H1 (cell line): ENCODE measurements around the gene FBLN2. TPM values are rescaled to one million over a fixed set of nuclear protein-coding genes. Genes with fewer than 3 reads are reported as not detected.

Experiments
- CTCF ChIA-PET: fragments of 300-600 bp; sonication (Branson Sonifier 250); formaldehyde crosslinking; loops from one replicate; lab custom pipeline; 2021; ENCODE audit not compliant: partially characterized antibody; lab: Charles Lee
- POLR2A ChIA-PET: fragments of 300-600 bp; sonication (Branson Sonifier 250); formaldehyde crosslinking; loops from one replicate; lab custom pipeline; 2021; ENCODE audit warnings: inconsistent platforms; ENCODE audit not compliant: partially characterized antibody; lab: Charles Lee
- DNase-seq, 2 experiments: peaks; one replicate each; pipeline versions ENCODE4 v3.0.0 to v3.0.0-alpha.2; 2010 to 2022; ENCODE audit warnings: low spot score in 2 of 2, low read depth in 1 of 2, mixed read lengths in 1 of 2
- FAIRE-seq: peaks from 2 replicates; lab custom pipeline; 2011; peaks lifted over from hg19 to GRCh38; lab: Jason Lieb, UNC
- H2AFZ ChIP-seq: 2 replicates; pipeline ENCODE4 v1.8.1; 2012; ENCODE audit warnings: low read length, inconsistent platforms
- H2AK5ac ChIP-seq: 2 replicates; pipeline ENCODE4 v1.6.1; 2013; ENCODE audit warnings: low read depth, low read length
- H2BK120ac ChIP-seq: replicated peaks from 2 replicates; pipeline ENCODE3; 2013; ENCODE audit warnings: low read depth, low read length, inconsistent platforms
- H2BK12ac ChIP-seq: 2 replicates; pipeline ENCODE4 v1.6.1; 2013; ENCODE audit warnings: low read depth, low read length
- H2BK15ac ChIP-seq: 2 replicates; pipeline ENCODE4 v1.6.1; 2013; ENCODE audit warnings: low read length
- H2BK20ac ChIP-seq: 2 replicates; pipeline ENCODE4 v1.6.1; 2013; ENCODE audit warnings: low read length
- H2BK5ac ChIP-seq: 2 replicates; pipeline ENCODE4 v1.6.1; 2013; ENCODE audit warnings: low read depth, low read length
- H3K14ac ChIP-seq: 2 replicates; pipeline ENCODE4 v1.6.1; 2013; ENCODE audit warnings: inconsistent platforms; ENCODE audit not compliant: insufficient read length
- H3K18ac ChIP-seq: 2 replicates; pipeline ENCODE4 v1.6.1; 2013; ENCODE audit warnings: low read length; ENCODE audit errors: extremely low read depth
- H3K23ac ChIP-seq: 2 replicates; pipeline ENCODE4 v1.6.1; 2013; ENCODE audit warnings: inconsistent platforms; ENCODE audit not compliant: insufficient read length
- H3K23me2 ChIP-seq: 2 replicates; pipeline ENCODE4 v1.6.1; 2013; ENCODE audit warnings: low read depth, low read length
- H3K27ac ChIP-seq: 2 replicates; pipeline ENCODE4 v1.6.1; 2011; ENCODE audit warnings: low read depth, low read length, inconsistent platforms
- H3K27me3 ChIP-seq, 4 experiments: replicated peaks in 1 of 4; 1 replicate in 1 of 4; 2 replicates in 3 of 4; pipeline versions ENCODE4 v1.6.1 to v1.8.1; 2011 to 2013; ENCODE audit warnings: low read length in 3 of 4, mild to moderate bottlenecking in 3 of 4, inconsistent platforms in 2 of 4, mixed read lengths in 2 of 4, moderate library complexity in 1 of 4; ENCODE audit not compliant: control insufficient read depth in 3 of 4, insufficient read depth in 3 of 4; ENCODE audit errors: extremely low read depth in 1 of 4
- H3K36me3 ChIP-seq, 4 experiments: 2 replicates each; pipeline versions ENCODE4 v1.6.1 to v1.8.1; 2011 to 2013; ENCODE audit warnings: mild to moderate bottlenecking in 4 of 4, low read length in 3 of 4, moderate library complexity in 2 of 4, control low read depth in 1 of 4, inconsistent platforms in 1 of 4; ENCODE audit not compliant: insufficient read depth in 4 of 4, control insufficient read depth in 2 of 4
- H3K4ac ChIP-seq: replicated peaks from 2 replicates; pipeline ENCODE3; 2013; ENCODE audit warnings: low read length, low read depth, mixed read lengths, inconsistent platforms; ENCODE audit not compliant: insufficient read length
- H3K4me1 ChIP-seq, 4 experiments: replicated peaks in 1 of 4; 1 replicate in 1 of 4; 2 replicates in 3 of 4; pipeline versions ENCODE4 v1.6.1 to v1.8.1; 2011 to 2013; ENCODE audit warnings: low read length in 3 of 4, inconsistent platforms in 2 of 4, mixed read lengths in 1 of 4; ENCODE audit not compliant: insufficient read depth in 4 of 4, control insufficient read depth in 3 of 4
- H3K4me2 ChIP-seq, 2 experiments: 2 replicates each; pipeline versions ENCODE4 v1.6.1 to v1.8.1; 2011 to 2013; ENCODE audit warnings: low read depth in 2 of 2, low read length in 2 of 2, control low read depth in 1 of 2, inconsistent platforms in 1 of 2, mild to moderate bottlenecking in 1 of 2; ENCODE audit not compliant: insufficient read depth in 1 of 2
- H3K4me3 ChIP-seq, 4 experiments: fragments of 200-600, 300-600 bp in 1 of 4; sonication (generic), shearing (Covaris generic), sonication (Bioruptor Twin) in 1 of 4; 2 replicates each; pipeline versions ENCODE4 v1.5.1 to v1.8.1; 2011 to 2016; ENCODE audit warnings: low read length in 4 of 4, low read depth in 3 of 4, control low read depth in 2 of 4, inconsistent platforms in 2 of 4, mild to moderate bottlenecking in 2 of 4, mixed read lengths in 1 of 4, moderate library complexity in 1 of 4; ENCODE audit not compliant: insufficient read depth in 2 of 4; ENCODE audit errors: extremely low read depth in 1 of 4
- H3K56ac ChIP-seq: replicated peaks from 2 replicates; pipeline ENCODE3; 2013; ENCODE audit warnings: low read depth, mild to moderate bottlenecking, mixed read lengths, low read length, inconsistent platforms; ENCODE audit not compliant: insufficient read length
- H3K79me1 ChIP-seq: 2 replicates; pipeline ENCODE4 v1.6.1; 2013; ENCODE audit warnings: low read depth, low read length, control low read depth
- H3K79me2 ChIP-seq, 2 experiments: 2 replicates each; pipeline versions ENCODE4 v1.6.1 to v1.8.1; 2012 to 2013; ENCODE audit warnings: low read length in 2 of 2, mild to moderate bottlenecking in 2 of 2, inconsistent platforms in 1 of 2; ENCODE audit not compliant: insufficient read depth in 2 of 2, control insufficient read depth in 1 of 2
- H3K9ac ChIP-seq, 4 experiments: replicated peaks in 1 of 4; 1 replicate in 1 of 4; 2 replicates in 3 of 4; pipeline versions ENCODE4 v1.6.1 to v1.8.1; 2011 to 2013; ENCODE audit warnings: low read depth in 3 of 4, low read length in 3 of 4, control low read depth in 2 of 4, mild to moderate bottlenecking in 2 of 4, moderate library complexity in 2 of 4, inconsistent platforms in 1 of 4; ENCODE audit errors: extremely low read depth in 1 of 4
- H3K9me3 ChIP-seq, 2 experiments: 2 replicates each; pipeline versions ENCODE4 v1.6.1 to v1.8.1; 2012 to 2013; ENCODE audit warnings: mild to moderate bottlenecking in 2 of 2, moderate library complexity in 2 of 2, control low read depth in 1 of 2, inconsistent platforms in 1 of 2, low read depth in 1 of 2, low read length in 1 of 2, mixed read lengths in 1 of 2; ENCODE audit not compliant: insufficient read depth in 2 of 2
- H4K20me1 ChIP-seq, 2 experiments: replicated peaks in 1 of 2; 2 replicates each; pipeline versions ENCODE3 to v1.8.1; 2011 to 2013; ENCODE audit warnings: inconsistent platforms in 2 of 2, low read length in 2 of 2, mild to moderate bottlenecking in 1 of 2; ENCODE audit not compliant: insufficient read depth in 2 of 2, control insufficient read depth in 1 of 2
- H4K5ac ChIP-seq: 2 replicates; pipeline ENCODE4 v1.6.1; 2013; ENCODE audit warnings: low read length, low read depth, mixed read lengths, inconsistent platforms; ENCODE audit not compliant: insufficient read length
- H4K8ac ChIP-seq: 2 replicates; pipeline ENCODE4 v1.8.0; 2013; ENCODE audit warnings: mild to moderate bottlenecking, moderate library complexity, low read length, inconsistent platforms; ENCODE audit not compliant: insufficient read depth; ENCODE audit errors: extremely low read depth
- H4K91ac ChIP-seq: replicated peaks from 2 replicates; pipeline ENCODE3; 2013; ENCODE audit warnings: low read length, mixed read lengths, inconsistent platforms; ENCODE audit not compliant: insufficient read length
- BCL11A ChIP-seq, 2 experiments: IDR thresholded peaks; one replicate each; pipeline ENCODE4 v1.6.1; 2011; ENCODE audit warnings: low read depth in 2 of 2, low read length in 2 of 2, mild to moderate bottlenecking in 2 of 2
- CEBPB ChIP-seq: IDR thresholded peaks from 2 replicates; pipeline ENCODE4 v1.6.1; 2012; ENCODE audit warnings: low read depth, low read length
- HDAC2 ChIP-seq, 2 experiments: fragments of 300-600 bp in 1 of 2; sonication (generic) in 1 of 2; IDR thresholded peaks; 2 replicates each; pipeline ENCODE4 v1.6.1; 2011 to 2012; ENCODE audit warnings: low read depth in 2 of 2, low read length in 2 of 2, mild to moderate bottlenecking in 2 of 2, moderate library complexity in 2 of 2, borderline replicate concordance in 1 of 2, inconsistent platforms in 1 of 2
- NRF1 ChIP-seq: IDR thresholded peaks from 2 replicates; pipeline ENCODE4 v1.6.1; 2011; ENCODE audit warnings: mild to moderate bottlenecking, low read depth, low read length, improper control_type of control experiment
- RNF2 ChIP-seq: fragments of 200-900, 300-1000 bp; sonication (generic); IDR thresholded peaks from 2 replicates; pipeline ENCODE4 v1.7.1; 2016; ENCODE audit warnings: borderline replicate concordance, low read depth, mild to moderate bottlenecking, antibody characterized with exemption, low read length; ENCODE audit not compliant: poor library complexity, severe bottlenecking; ENCODE audit errors: missing control alignments
- TAF7 ChIP-seq: optimal IDR thresholded peaks from 2 replicates; pipeline ENCODE3; 2011; ENCODE audit warnings: low read depth, mild to moderate bottlenecking, inconsistent platforms, low read length, moderate library complexity, borderline replicate concordance
- TBP ChIP-seq: IDR thresholded peaks from 2 replicates; pipeline ENCODE4 v1.6.1; 2011; ENCODE audit warnings: low read depth, low read length, improper control_type of control experiment
- TCF12 ChIP-seq: IDR thresholded peaks from 2 replicates; pipeline ENCODE4 v1.6.1; 2011; ENCODE audit warnings: low read depth, mild to moderate bottlenecking, low read length
- ZNF274 ChIP-seq: IDR thresholded peaks from 2 replicates; pipeline ENCODE4 v1.7.0; 2012; ENCODE audit warnings: low read length, borderline replicate concordance; ENCODE audit errors: extremely low read depth
- WGBS, 2 experiments: shearing (Covaris generic) in 1 of 2; methylation state at CpG; one replicate each; pipeline versions ENCODE4 v1.1.6 to v1.1.7; 2013 to 2015; ENCODE audit warnings: low lambda C conversion rate in 2 of 2, mixed read lengths in 2 of 2, inconsistent platforms in 1 of 2, low coverage in 1 of 2, missing lambda C conversion rate in 1 of 2; ENCODE audit not compliant: insufficient replicate concordance in 2 of 2, insufficient coverage in 1 of 2, insufficient read length in 1 of 2; ENCODE audit errors: extremely low coverage in 1 of 2, missing lambda C conversion rate in 1 of 2; 5-methylcytosine and 5-hydroxymethylcytosine counted together
- polyA plus RNA-seq, 7 experiments: library from polyadenylated mRNA; depleted of rRNA in 3 of 7; stranded (reverse) in 5 of 7; unstranded in 2 of 7; fragments of >200 nt in 5 of 7; fragments of 200-250 nt in 2 of 7; gene quantifications; 1 replicate in 5 of 7; 2 replicates in 1 of 7; 4 replicates in 1 of 7; pipeline versions ENCODE4 v1.2.1 to v1.2.3, GENCODE V29; 2011 to 2013; ENCODE audit warnings: missing spikeins in 2 of 7, mixed read lengths in 2 of 7
- total RNA-seq: library from RNA; stranded (reverse); fragmentation: NEBNext Ultra II Directional; extraction: Animal tissue kit (Norgen Biotek cat#: 25700); gene quantifications from 2 replicates; pipeline ENCODE4 v1.2.1, GENCODE V29; 2021
- TF ChIP-seq, protein P1 (sequence below): IDR thresholded peaks from 2 replicates; pipeline ENCODE4 v1.6.1; 2012; ENCODE audit warnings: low read length, inconsistent platforms

The FBLN2 gene
- total and polyA plus RNA-seq, 2 of the 8 experiments (the other 6 are each of a cell fraction or from before 2014, with no cell fraction given): 17.4 to 24.2 TPM

DNA sequence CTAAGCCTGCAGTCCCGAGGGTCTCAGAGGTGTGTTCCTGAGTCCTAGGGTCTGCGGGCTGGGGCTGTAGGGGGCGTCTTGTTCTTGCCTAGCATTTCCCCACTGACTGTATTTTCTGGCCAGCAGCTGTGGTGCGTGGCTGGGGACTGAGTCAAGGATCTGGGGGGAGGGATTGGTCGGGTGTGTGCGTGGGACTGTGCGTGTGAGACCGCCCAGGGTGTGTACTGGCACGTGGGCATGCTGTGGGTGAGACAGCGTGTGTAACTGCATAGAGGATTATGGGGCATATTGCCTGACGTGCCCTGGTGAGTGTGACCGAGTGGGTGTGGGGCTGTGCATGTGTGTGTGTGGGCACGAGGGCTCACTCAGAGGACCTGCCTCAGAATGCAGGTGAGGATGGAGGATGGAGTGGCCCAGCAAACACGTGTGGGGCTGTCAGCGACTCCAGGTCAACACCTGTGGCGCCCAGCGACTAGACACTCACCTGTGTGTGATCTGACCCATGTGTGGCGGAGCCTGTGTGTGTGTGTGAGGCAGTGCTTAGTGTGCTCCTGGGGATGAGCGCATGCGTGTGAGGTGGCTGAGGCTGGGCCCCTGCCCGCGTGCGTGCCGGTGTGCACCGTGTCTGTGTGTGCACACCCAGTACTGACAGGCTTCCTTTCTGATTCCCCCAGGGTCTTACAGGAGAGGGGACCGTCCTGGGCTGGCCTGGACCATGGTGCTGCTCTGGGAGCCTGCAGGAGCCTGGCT is 20.9 kb downstream of the FBLN2 start:
- FAIRE-seq (no peak), DNase-seq (no peak)
- H2AFZ ChIP-seq: no peak overlapping the region
- H3K4ac ChIP-seq: no peak overlapping the region
- H3K4me2 ChIP-seq: no peak overlapping the region
- H3K56ac ChIP-seq: no peak overlapping the region
- no peak overlapping the region; the same call in 1 of the 2 replicates for H3K18ac ChIP-seq
- H3K9me3 ChIP-seq: no peaks in the 10 kb centered on the region
- no peak overlapping the region for H3K27ac ChIP-seq
- H2BK12ac ChIP-seq: no peak overlapping the region; the same call in 1 of the 2 replicates
- WGBS, 2 experiments: 88% methylated on average over 26 of the region's 26 CpGs; no CpG with 5 or more reads in 1 of the 2 experiments
- H3K4me3 ChIP-seq: no peak overlapping the region
- POLR2A ChIA-PET: no interaction called here
- peak overlapping the region; percentile 43; the same call in 1 of the 2 replicates for H2AK5ac ChIP-seq
- no peak overlapping the region for H3K23ac ChIP-seq
- H2BK20ac ChIP-seq: no peak overlapping the region
- H4K8ac ChIP-seq: no peak overlapping the region
- no peaks in the 10 kb centered on the region; a peak in 1 of 7 replicates for H3K27me3 ChIP-seq
- H3K36me3 ChIP-seq: no peaks in the 10 kb centered on the region
- no peaks in the 10 kb centered on the region; the same call in 1 of the 2 replicates for H3K79me1 ChIP-seq
- H3K23me2 ChIP-seq: no peaks in the 10 kb centered on the region
- peaks cover 0 to 15% (median 7%) of the 10 kb centered on the region in 4 experiments; a peak in 5 of 7 replicates for H3K4me1 ChIP-seq
- H4K20me1 ChIP-seq: peaks cover 0 to 12% of the 10 kb centered on the region in 2 experiments
- no peak overlapping the region for H2BK120ac ChIP-seq
- no peak overlapping the region for H2BK15ac ChIP-seq
- H3K9ac ChIP-seq: no peak overlapping the region
- peak overlapping the region; percentile 60; the same call in 1 of the 2 replicates for H2BK5ac ChIP-seq
- peak overlapping the region; percentile 5 for H4K91ac ChIP-seq
- CTCF ChIA-PET: interaction anchor here (0.9 to 2.4 kb wide), 15 partner anchors 10 to 117 kb away, joined by 3 to 9 read pairs (median 6); no protein-coding TSS in a partner anchor
- H3K14ac ChIP-seq: no peak overlapping the region
- H3K79me2 ChIP-seq: no peaks in the 10 kb centered on the region
- no peak overlapping the region for H4K5ac ChIP-seq
- TF ChIP-seq ZNF274 (no peak), CEBPB (no peak), HDAC2 (IDR thresholded peaks at IDR 0.05; ENCODE audit: borderline replicate concordance in 1 of 2, low read depth in 2 of 2, low read length in 2 of 2) (no peak), TBP (no peak), BCL11A (IDR thresholded peaks at IDR 0.05; ENCODE audit: low read depth in 2 of 2, low read length in 2 of 2) (no peak), TAF7 (no peak), NRF1 (no peak), RNF2 (no peak), TCF12 (no peak)
- TF ChIP-seq, protein P1, sequence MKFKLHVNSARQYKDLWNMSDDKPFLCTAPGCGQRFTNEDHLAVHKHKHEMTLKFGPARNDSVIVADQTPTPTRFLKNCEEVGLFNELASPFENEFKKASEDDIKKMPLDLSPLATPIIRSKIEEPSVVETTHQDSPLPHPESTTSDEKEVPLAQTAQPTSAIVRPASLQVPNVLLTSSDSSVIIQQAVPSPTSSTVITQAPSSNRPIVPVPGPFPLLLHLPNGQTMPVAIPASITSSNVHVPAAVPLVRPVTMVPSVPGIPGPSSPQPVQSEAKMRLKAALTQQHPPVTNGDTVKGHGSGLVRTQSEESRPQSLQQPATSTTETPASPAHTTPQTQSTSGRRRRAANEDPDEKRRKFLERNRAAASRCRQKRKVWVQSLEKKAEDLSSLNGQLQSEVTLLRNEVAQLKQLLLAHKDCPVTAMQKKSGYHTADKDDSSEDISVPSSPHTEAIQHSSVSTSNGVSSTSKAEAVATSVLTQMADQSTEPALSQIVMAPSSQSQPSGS: no peak
